ENCODE results near the gene MEA1.

Gene MEA1

GRCh38 chr6:42981836-42982235, 31.9 kb downstream of the MEA1 start:
- peaks cover 25 to 50% of the 10 kb centered on the region in 2 donors for H3K4me1 Mint-ChIP-seq
- H3K27me3 Mint-ChIP-seq, result no peaks in the 10 kb centered on the region
- peaks cover 10 to 16% of the 10 kb centered on the region in 2 donors for H3K36me3 Mint-ChIP-seq
- no peak for DNase-seq
- H3K9me3 Mint-ChIP-seq, result no peaks in the 10 kb centered on the region
- no peak for ATAC-seq (replicated peaks)
- no peak overlapping the region for H3K4me3 Mint-ChIP-seq
- H3K27ac Mint-ChIP-seq, result no peak overlapping the region

DNA sequence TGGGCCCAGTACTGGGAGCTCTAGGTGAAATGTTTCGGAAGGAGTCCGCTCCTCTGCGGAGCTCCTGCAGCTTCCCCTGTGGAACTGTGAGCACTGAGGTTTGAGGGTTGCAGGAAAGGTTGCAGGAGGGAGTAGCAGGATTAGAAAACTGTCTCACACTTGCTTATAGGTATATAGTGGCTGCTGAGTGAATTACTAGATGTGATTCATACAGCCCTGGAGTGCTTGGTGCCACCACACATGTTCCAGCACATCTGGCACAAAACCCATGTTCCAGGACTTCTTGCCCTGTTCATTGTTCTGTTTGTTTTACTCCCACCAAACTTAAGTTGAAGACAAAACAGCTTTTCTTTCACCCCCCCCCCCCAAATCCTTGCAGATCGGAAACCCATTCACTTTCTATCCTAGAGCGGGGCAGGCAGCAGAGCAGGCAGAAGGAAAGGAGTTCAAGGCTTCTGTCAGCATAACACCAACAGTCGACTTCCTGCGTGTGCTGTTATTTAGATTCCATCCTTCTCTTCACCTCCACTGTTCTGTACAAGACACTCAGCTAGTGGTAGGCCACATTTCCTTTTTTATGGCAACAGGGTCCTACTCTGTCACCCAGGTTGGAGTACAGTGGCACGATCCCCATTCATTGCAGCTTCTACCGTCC, 34.1 kb downstream of the MEA1 start:
- Mint-ChIP-seq H3K4me3 (peak overlapping the region; percentile 88 to 94), H3K36me3 (peaks cover 16 to 19% of the 10 kb centered on the region in 2 donors), H3K27ac (peak overlapping the region; percentile 97), H3K27me3 (no peaks in the 10 kb centered on the region), H3K9me3 (no peaks in the 10 kb centered on the region), H3K4me1 (peaks cover 16 to 50% of the 10 kb centered on the region in 2 donors)
- ATAC-seq (replicated peaks) (peak; percentile 15 to 17), DNase-seq (no peak)

GRCh38 chr6:42978839-42979522, 34.8 kb downstream of the MEA1 start, which contains the start of gene PEX6:
PEX6 (minus strand) TSS chr6:42979181; CDS start chr6:42979150, 31 bp downstream.
- Mint-ChIP-seq H3K9me3 (no peaks in the 10 kb centered on the region), H3K27ac (peak within 1 kb of the TSS; percentile 97), H3K36me3 (peaks cover 19 to 20% of the 10 kb centered on the region in 2 donors), H3K4me3 (peak within 1 kb of the TSS; percentile 88 to 94), H3K4me1 (peaks cover 16 to 50% of the 10 kb centered on the region in 2 donors), H3K27me3 (no peaks in the 10 kb centered on the region)
- DNase-seq (peak; percentile 90), ATAC-seq (replicated peaks) (peak; percentile 95 to 97)

DNA sequence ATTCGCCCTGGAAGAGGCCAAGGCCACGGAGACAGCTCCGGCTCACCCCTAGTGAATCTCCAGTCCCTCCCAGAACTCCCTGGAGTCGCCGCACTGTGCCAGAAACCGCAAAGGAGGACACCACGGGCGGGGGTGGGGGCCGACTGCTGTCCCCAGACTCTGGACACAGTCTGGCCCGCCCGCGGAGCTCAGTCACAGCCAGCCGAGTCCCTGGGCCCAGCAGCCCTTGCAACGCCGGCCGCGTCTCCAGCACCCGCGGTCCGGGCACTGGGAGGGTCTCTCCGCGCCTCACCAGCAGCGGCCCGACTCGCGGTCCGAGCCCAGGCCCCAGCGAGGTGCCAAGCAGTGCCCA, 35.3 kb downstream of the MEA1 start:
- no peaks in the 10 kb centered on the region for H3K27me3 Mint-ChIP-seq
- H3K9me3 Mint-ChIP-seq, result no peaks in the 10 kb centered on the region
- peak overlapping the region; percentile 95 for H3K27ac Mint-ChIP-seq
- peaks cover 24 to 25% of the 10 kb centered on the region in 2 donors for H3K36me3 Mint-ChIP-seq
- DNase-seq, result no peak
- peak in 1 of 2 donors; percentile 20 for ATAC-seq (replicated peaks)
- peaks cover 13 to 48% of the 10 kb centered on the region in 2 donors for H3K4me1 Mint-ChIP-seq
- H3K4me3 Mint-ChIP-seq, result peak overlapping the region; percentile 87 to 94

DNA sequence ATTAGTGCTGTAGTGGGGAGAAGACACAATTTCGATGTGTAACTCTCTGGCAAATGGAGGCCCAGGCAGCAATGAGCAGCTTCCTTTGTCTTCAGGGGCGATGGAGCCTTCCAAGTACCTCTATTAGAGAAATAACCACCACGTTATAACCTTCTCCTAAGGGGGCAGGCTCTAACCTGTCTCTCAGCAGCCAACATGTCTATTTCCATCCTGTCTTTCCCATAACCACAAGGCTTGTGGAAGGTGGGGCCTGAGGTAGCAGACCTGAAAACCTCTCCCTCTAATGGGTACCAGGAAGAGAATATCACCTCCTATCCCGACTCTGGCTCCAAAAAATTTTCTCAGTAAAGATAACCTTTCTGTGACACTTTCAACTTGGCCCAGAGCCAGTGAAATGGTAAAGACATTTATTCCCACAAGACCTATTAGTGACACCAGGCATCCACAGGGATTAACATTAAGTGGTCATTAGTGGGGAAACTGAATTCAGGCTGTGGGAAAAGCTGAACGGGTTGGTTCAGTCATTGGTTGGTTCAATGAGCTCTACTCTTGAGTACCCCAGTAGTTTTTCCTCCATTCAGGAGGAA, 38.7 kb downstream of the MEA1 start:
- H3K36me3 Mint-ChIP-seq, result peaks cover 35 to 46% of the 10 kb centered on the region in 2 donors
- H3K27ac Mint-ChIP-seq, result no peak overlapping the region
- H3K4me1 Mint-ChIP-seq, result peaks cover 20 to 63% of the 10 kb centered on the region in 2 donors
- ATAC-seq (replicated peaks), result no peak
- H3K9me3 Mint-ChIP-seq, result no peaks in the 10 kb centered on the region
- no peak for DNase-seq
- H3K27me3 Mint-ChIP-seq, result no peaks in the 10 kb centered on the region
- H3K4me3 Mint-ChIP-seq, result no peak overlapping the region

DNA sequence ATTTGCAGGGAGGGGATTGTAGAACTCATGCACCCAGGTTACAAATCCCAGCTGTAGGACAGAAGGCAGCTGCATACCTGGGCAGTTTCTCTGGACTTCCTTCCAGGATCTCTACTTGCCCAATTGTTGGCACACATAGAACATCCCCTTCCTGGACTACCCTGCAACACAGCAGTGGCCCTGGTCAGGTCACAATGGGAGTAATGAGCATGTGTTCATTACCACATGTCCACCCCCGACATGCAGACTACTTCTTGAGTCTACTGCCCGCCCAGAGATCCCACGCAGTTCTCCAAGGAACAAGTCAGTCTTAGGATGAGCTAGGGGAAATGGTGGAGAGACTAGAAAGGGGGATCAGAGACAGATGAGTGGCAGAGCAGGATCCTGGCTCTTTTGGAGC, 39.8 kb downstream of the MEA1 start:
- Mint-ChIP-seq H3K36me3 (peaks cover 38 to 54% of the 10 kb centered on the region in 2 donors), H3K27me3 (no peaks in the 10 kb centered on the region), H3K4me1 (peaks cover 20 to 54% of the 10 kb centered on the region in 2 donors), H3K27ac (peak overlapping the region; percentile 47), H3K9me3 (no peaks in the 10 kb centered on the region), H3K4me3 (no peak overlapping the region)
- no peak for DNase-seq
- no peak for ATAC-seq (replicated peaks)

- Mint-ChIP-seq H3K36me3 (peaks cover 44 to 64% of the 10 kb centered on the region in 2 donors), H3K4me3 (peak overlapping the region in 1 of 2 donors; percentile 43), H3K27me3 (no peaks in the 10 kb centered on the region), H3K27ac (peak overlapping the region; percentile 21), H3K4me1 (peaks cover 18 to 40% of the 10 kb centered on the region in 2 donors), H3K9me3 (no peaks in the 10 kb centered on the region)
- DNase-seq (no peak), ATAC-seq (replicated peaks) (no peak)
Observed at GRCh38 chr6:42971746-42972327, 41.9 kb downstream of the MEA1 start.

GRCh38 chr6:42970871-42971612, 42.7 kb downstream of the MEA1 start:
- H3K27ac Mint-ChIP-seq, result peak overlapping the region; percentile 80
- H3K9me3 Mint-ChIP-seq, result no peaks in the 10 kb centered on the region
- DNase-seq (no peak), ATAC-seq (replicated peaks) (peak; percentile 53 to 57)
- H3K27me3 Mint-ChIP-seq, result no peaks in the 10 kb centered on the region
- H3K4me3 Mint-ChIP-seq, result peak overlapping the region in 1 of 2 donors; percentile 43
- peaks cover 19 to 33% of the 10 kb centered on the region in 2 donors for H3K4me1 Mint-ChIP-seq
- peaks cover 41 to 64% of the 10 kb centered on the region in 2 donors for H3K36me3 Mint-ChIP-seq

DNA sequence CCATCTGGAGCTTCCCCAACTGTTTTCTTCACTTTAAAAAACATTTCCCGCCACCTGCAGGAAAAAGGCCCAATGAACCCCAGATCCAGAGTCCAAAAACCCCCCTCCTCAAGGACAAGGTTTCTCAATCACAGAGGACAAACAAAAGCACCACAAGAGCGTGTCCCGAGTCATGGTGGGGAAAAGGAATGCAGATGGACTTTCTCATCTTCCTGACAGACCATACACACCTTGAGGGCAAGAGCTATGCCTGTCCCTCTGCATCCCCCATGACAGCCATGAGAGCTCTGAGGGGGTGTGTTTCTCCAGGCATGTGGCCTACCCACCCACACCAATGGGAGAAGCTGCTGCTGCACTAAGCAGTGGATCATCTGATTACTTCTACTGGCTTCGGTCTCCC, 43.8 kb downstream of the MEA1 start:
- Mint-ChIP-seq H3K36me3 (peaks cover 47 to 69% of the 10 kb centered on the region in 2 donors), H3K4me1 (peaks cover 17 to 25% of the 10 kb centered on the region in 2 donors), H3K27me3 (no peaks in the 10 kb centered on the region), H3K4me3 (no peak overlapping the region), H3K27ac (no peak overlapping the region), H3K9me3 (no peaks in the 10 kb centered on the region)
- ATAC-seq (replicated peaks) (no peak), DNase-seq (no peak)

DNA sequence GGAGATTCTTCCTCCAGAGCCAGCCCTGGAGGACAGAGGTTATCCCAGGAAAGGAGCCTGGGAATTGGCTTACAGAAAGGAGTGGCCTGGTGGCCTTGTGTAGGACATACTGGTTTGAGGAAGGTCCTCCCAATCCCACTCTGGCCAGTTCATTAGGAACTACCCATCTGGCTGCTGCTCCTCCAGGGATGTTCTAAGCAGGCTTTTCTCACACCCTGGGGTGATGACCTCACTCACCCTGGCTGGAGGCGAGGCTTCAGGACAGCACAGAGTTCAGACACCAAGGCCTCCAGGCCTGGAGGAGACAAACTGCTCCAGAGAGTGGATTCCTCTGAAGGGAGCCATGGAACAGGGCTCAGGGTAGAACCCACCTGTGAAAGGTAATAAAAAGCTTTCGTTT, 44.3 kb downstream of the MEA1 start:
- Mint-ChIP-seq H3K9me3 (no peaks in the 10 kb centered on the region), H3K27me3 (no peaks in the 10 kb centered on the region), H3K4me3 (no peak overlapping the region), H3K4me1 (peaks cover 17 to 22% of the 10 kb centered on the region in 2 donors), H3K27ac (no peak overlapping the region), H3K36me3 (peaks cover 45 to 73% of the 10 kb centered on the region in 2 donors)
- DNase-seq (no peak), ATAC-seq (replicated peaks) (no peak)

GRCh38 chr6:42968783-42969182, 45.0 kb downstream of the MEA1 start:
- DNase-seq (no peak), ATAC-seq (replicated peaks) (no peak)
- H3K27ac Mint-ChIP-seq, result peak overlapping the region; percentile 47
- peaks cover 16 to 18% of the 10 kb centered on the region in 2 donors for H3K4me1 Mint-ChIP-seq
- H3K9me3 Mint-ChIP-seq, result no peaks in the 10 kb centered on the region
- H3K36me3 Mint-ChIP-seq, result peaks cover 42 to 73% of the 10 kb centered on the region in 2 donors
- H3K4me3 Mint-ChIP-seq, result no peak overlapping the region
- H3K27me3 Mint-ChIP-seq, result no peaks in the 10 kb centered on the region

DNA sequence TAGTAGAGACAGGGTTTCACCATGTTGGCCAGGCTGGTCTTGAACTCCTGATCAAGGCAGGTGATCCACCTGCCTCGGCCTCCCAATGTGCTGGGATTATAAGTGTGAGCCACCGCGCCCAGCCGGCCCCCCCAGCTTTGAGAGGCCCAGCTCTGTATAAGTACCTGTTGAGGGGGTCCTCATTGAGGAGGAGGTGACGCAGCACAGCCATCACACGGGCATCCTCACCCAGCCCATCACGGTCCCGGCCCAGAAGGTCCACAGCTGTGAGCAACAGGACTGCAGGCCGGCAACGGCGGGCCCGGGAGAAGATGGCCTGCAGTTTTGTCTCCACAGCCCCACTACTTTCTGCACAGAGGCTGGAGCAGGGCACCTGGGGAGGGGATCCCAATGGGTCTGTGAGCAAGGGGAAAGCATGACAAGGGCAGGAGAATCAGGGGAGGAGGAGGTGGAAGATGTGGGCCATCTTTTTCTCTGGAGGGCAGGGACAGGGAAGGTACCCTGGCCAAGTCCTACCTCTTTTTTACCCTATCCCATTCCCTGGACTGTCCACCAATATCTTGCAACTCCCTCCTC, 45.5 kb downstream of the MEA1 start:
- no peaks in the 10 kb centered on the region for H3K9me3 Mint-ChIP-seq
- peaks cover 42 to 72% of the 10 kb centered on the region in 2 donors for H3K36me3 Mint-ChIP-seq
- H3K27ac Mint-ChIP-seq, result no peak overlapping the region

DNA sequence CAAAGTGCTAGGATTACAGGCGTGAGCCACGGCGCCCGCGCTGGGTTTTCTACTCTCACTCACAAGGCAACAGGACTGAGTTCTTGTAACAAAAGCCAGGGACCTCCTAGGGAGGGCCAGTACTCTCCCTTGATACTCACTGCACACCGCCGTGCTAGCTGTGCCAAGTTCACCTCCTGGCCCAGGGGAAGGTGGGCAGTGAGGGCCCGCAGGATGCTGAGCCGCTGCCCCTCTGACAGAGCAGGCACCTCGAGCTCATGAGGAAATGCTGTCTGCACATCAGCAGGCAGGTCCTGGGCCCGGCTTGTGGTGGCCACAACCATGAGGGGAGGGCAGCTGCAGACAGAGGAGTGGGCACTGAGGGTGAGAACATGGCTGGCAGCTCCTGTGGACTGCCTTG, 46.5 kb downstream of the MEA1 start:
- no peak overlapping the region for H3K4me3 Mint-ChIP-seq
- no peaks in the 10 kb centered on the region for H3K27me3 Mint-ChIP-seq
- H3K9me3 Mint-ChIP-seq, result no peaks in the 10 kb centered on the region
- DNase-seq, result no peak
- no peak overlapping the region for H3K27ac Mint-ChIP-seq
- peaks cover 47 to 75% of the 10 kb centered on the region in 2 donors for H3K36me3 Mint-ChIP-seq
- ATAC-seq (replicated peaks), result no peak
- H3K4me1 Mint-ChIP-seq, result peaks cover 16 to 17% of the 10 kb centered on the region in 2 donors

More for the DNA sequence above, 45.5 kb downstream of the MEA1 start:
- H3K4me3 Mint-ChIP-seq, result no peak overlapping the region
- peaks cover 16 to 17% of the 10 kb centered on the region in 2 donors for H3K4me1 Mint-ChIP-seq
- H3K27me3 Mint-ChIP-seq, result no peaks in the 10 kb centered on the region
- no peak for ATAC-seq (replicated peaks)
- no peak for DNase-seq
